Ectodermal cell (in vitro differentiated cells): ENCODE results near the gene KLK3. TPM values are rescaled to one million over a fixed set of nuclear protein-coding genes. Genes with fewer than 3 reads are reported as not detected.
A peak's percentile ranks its signal among the peaks of the same experiment; 100 is the strongest.
"Not testable (repeated sequence)": the region's sequence is repeated elsewhere in the genome, so short reads cannot be mapped to it uniquely, and the experiment has no call there.

Experiments used
- H3K27ac ChIP-seq: 2 replicates; pipeline ENCODE4 v1.7.0; 2013; ENCODE audit warnings: mild to moderate bottlenecking, low read depth, low read length; ENCODE audit not compliant: insufficient read depth, poor library complexity, severe bottlenecking
- H3K27me3 ChIP-seq: 2 replicates; pipeline ENCODE4 v1.7.0; 2013; ENCODE audit warnings: mild to moderate bottlenecking, low read length; ENCODE audit not compliant: insufficient read depth, control insufficient read depth, poor library complexity, severe bottlenecking
- H3K36me3 ChIP-seq: one replicate; pipeline ENCODE4 v1.7.0; 2013; ENCODE audit warnings: low read length; ENCODE audit not compliant: control insufficient read depth, insufficient read depth
- H3K4me1 ChIP-seq: one replicate; pipeline ENCODE4 v1.7.0; 2013; ENCODE audit warnings: low read length; ENCODE audit not compliant: control insufficient read depth, insufficient read depth
- H3K4me3 ChIP-seq: 2 replicates; pipeline ENCODE4 v1.7.0; 2013; ENCODE audit warnings: low read depth, low read length, control low read depth; ENCODE audit not compliant: insufficient read depth
- H3K9me3 ChIP-seq: 2 replicates; pipeline ENCODE4 v1.7.0; 2013; ENCODE audit warnings: mild to moderate bottlenecking, low read length, moderate library complexity; ENCODE audit not compliant: control insufficient read depth
- whole genome bisulfite sequencing, 2 experiments: methylation state at CpG; one replicate each; pipeline ENCODE4 v1.1.7; 2013; ENCODE audit warnings: missing lambda C conversion rate in 2 of 2; 5-methylcytosine and 5-hydroxymethylcytosine counted together
- polyA plus RNA-seq, 4 experiments: library from polyadenylated mRNA; stranded (reverse); fragments of 50-300 nt; gene quantifications; one replicate each; pipeline ENCODE4 v1.2.3, GENCODE V29; 2013

Gene KLK3
- not detected for polyA plus RNA-seq (2013, experiment 1 of 4)
- polyA plus RNA-seq (2013, experiment 2 of 4): not detected
- polyA plus RNA-seq (2013, experiment 3 of 4): not detected
- polyA plus RNA-seq (2013, experiment 4 of 4): not detected

GRCh38 chr19:50854636-50855410, at the start of gene KLK3:
KLK3 (plus strand) TSS chr19:50854915; CDS start chr19:50854956, 41 bp downstream.
- H3K4me1 ChIP-seq: no peaks in the 10 kb centered on the region
- no peak within 1 kb of the TSS for H3K27ac ChIP-seq
- H3K36me3 ChIP-seq: no peaks in the 10 kb centered on the region
- 73 to 74% methylated on average over 9 of the region's 9 CpGs for WGBS, 2 experiments
- H3K27me3 ChIP-seq: peaks cover 5% of the 10 kb centered on the region
- no peaks in the 10 kb centered on the region for H3K9me3 ChIP-seq
- no peak within 1 kb of the TSS for H3K4me3 ChIP-seq

DNA sequence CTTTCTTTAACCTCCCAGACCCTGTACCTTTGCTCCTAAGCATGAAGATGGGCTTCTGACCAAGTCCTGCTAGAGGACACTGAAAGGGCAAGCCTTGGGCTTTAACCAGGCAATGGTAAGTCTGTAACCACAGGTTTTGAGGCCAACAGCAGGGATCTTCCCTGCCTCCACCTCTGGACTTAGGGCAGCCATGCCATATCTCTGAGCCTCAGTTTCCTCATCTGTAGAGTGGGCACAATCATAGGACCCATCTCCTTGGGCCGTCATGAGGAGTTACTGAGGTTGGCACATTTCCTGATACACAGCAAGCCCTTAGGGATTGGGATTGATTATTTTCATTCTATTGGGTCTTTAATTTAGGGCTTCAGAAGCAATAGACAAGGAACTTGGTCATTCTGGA, 45.9 kb upstream of the KLK3 start:
- Histone ChIP-seq H3K4me1 (no peaks in the 10 kb centered on the region), H3K27me3 (peaks cover 14% of the 10 kb centered on the region), H3K36me3 (no peaks in the 10 kb centered on the region), H3K4me3 (no peak overlapping the region), H3K9me3 (no peaks in the 10 kb centered on the region), H3K27ac (no peak overlapping the region)
- 70 to 71% methylated on average over 1 of the region's 1 CpG for WGBS, 2 experiments

DNA sequence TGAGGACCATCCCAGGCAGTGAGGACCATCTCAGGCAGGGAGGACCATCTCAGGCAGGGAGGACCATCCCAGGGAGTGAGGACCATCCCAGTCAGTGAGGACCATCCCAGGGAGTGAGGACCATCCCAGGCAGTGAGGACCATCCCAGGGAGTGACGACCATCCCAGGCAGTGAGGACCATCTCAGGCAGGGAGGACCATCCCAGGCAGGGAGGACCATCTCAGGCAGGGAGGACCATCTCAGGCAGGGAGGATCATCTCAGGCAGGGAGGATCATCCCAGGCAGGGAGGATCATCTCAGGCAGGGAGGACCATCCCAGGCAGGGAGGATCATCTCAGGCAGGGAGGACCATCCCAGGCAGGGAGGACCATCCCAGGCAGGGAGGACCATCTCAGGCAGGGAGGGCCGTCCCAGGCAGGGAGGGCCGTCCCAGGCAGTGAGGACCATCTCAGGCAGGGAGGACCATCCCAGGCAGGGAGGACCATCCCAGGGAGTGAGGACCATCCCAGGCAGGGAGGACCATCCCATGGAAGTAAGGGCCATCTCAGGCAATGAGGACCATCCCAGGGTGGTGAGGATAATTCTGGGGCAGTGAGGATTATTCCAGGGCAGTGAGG, 43.0 kb upstream of the KLK3 start:
- not testable (repeated sequence) for H3K27ac ChIP-seq, H3K9me3 ChIP-seq, H3K4me1 ChIP-seq, H3K4me3 ChIP-seq, H3K36me3 ChIP-seq
- H3K27me3 ChIP-seq: peaks cover 22% of the 10 kb centered on the region
- WGBS, 2 experiments: 70 to 73% methylated on average over 3 of the region's 3 CpGs

DNA sequence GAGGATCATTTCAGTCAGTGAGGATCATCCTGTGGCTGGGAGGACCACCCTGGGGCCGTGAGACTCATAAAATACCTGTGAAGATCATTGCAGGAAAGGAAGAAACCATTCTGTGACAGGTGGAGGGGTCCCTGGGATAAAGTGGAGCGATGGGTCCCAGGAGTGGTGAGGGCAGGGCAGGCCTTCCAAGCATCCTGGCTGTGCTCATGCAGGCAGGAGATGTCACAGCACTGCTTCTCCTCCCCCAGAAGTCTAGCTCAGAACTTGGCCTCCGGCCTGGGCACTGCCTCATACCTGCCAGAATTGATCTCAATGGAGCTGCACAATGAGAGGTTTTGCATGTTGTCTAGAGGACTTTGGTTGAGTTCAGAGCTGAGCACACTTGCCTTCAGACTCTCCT, 42.2 kb upstream of the KLK3 start:
- H3K36me3 ChIP-seq: no peaks in the 10 kb centered on the region
- no peak overlapping the region for H3K27ac ChIP-seq
- H3K27me3 ChIP-seq: peaks cover 26% of the 10 kb centered on the region
- no peaks in the 10 kb centered on the region for H3K9me3 ChIP-seq
- 68 to 71% methylated on average over 3 of the region's 3 CpGs for WGBS, 2 experiments
- no peaks in the 10 kb centered on the region for H3K4me1 ChIP-seq
- no peak overlapping the region for H3K4me3 ChIP-seq

GRCh38 chr19:50814883-50815282, 39.8 kb upstream of the KLK3 start:
- 82 to 88% methylated on average over 5 of the region's 5 CpGs for WGBS, 2 experiments

GRCh38 chr19:50815439-50815838, 39.3 kb upstream of the KLK3 start:
- no peak overlapping the region for H3K4me3 ChIP-seq
- no peaks in the 10 kb centered on the region for H3K9me3 ChIP-seq
- H3K27ac ChIP-seq: no peak overlapping the region
- peaks cover 45% of the 10 kb centered on the region for H3K27me3 ChIP-seq
- no peaks in the 10 kb centered on the region for H3K36me3 ChIP-seq
- peaks cover 5% of the 10 kb centered on the region for H3K4me1 ChIP-seq
- WGBS, 2 experiments: 91 to 96% methylated on average over 1 of the region's 1 CpG

More at GRCh38 chr19:50814883-50815282, 39.8 kb upstream of the KLK3 start:
- Histone ChIP-seq H3K36me3 (no peaks in the 10 kb centered on the region), H3K27ac (no peak overlapping the region), H3K9me3 (no peaks in the 10 kb centered on the region), H3K4me3 (no peak overlapping the region), H3K4me1 (peaks cover 5% of the 10 kb centered on the region), H3K27me3 (peaks cover 43% of the 10 kb centered on the region)

- H3K27me3 ChIP-seq: peaks cover 69% of the 10 kb centered on the region
- no peaks in the 10 kb centered on the region for H3K9me3 ChIP-seq
- H3K36me3 ChIP-seq: no peaks in the 10 kb centered on the region
- no peak overlapping the region for H3K27ac ChIP-seq
- 24 to 25% methylated on average over 52 of the region's 52 CpGs for WGBS, 2 experiments
- peaks cover 5% of the 10 kb centered on the region for H3K4me1 ChIP-seq
- peak overlapping the region; percentile 41 for H3K4me3 ChIP-seq
Measured at GRCh38 chr19:50817941-50818858, 36.5 kb upstream of the KLK3 start.

GRCh38 chr19:50818859-50819472, 35.7 kb upstream of the KLK3 start:
- Histone ChIP-seq H3K4me3 (no peak overlapping the region), H3K27ac (no peak overlapping the region), H3K9me3 (no peaks in the 10 kb centered on the region), H3K36me3 (no peaks in the 10 kb centered on the region), H3K4me1 (peaks cover 5% of the 10 kb centered on the region), H3K27me3 (peaks cover 70% of the 10 kb centered on the region)
- WGBS, 2 experiments: 86 to 88% methylated on average over 12 of the region's 12 CpGs

DNA sequence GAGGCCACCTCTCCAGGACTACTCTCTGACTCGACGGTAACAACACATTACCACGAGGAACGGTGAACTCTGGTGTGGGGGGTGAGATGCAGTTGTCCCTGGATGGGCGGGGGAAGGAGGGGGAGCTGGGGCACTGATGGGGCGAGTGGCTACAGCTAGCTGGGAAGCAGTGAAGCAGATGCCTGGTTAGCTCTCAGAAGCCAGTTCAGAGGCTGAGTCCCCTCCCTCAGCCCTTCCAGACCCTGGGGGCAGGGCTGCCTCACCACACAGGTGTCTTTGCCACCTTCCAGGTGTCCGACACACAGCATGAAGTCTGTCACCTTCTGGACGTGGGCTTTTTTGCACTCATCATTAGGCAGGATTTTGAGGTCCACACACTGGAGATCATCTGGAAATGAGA, 35.1 kb upstream of the KLK3 start:
- peaks cover 5% of the 10 kb centered on the region for H3K4me1 ChIP-seq
- WGBS, 2 experiments: 68% methylated on average over 8 of the region's 8 CpGs
- peaks cover 70% of the 10 kb centered on the region for H3K27me3 ChIP-seq
- no peak overlapping the region for H3K4me3 ChIP-seq
- H3K36me3 ChIP-seq: no peaks in the 10 kb centered on the region
- H3K27ac ChIP-seq: no peak overlapping the region
- H3K9me3 ChIP-seq: no peaks in the 10 kb centered on the region
